Activated naive CD4-positive, alpha-beta T cell treated with anti-CD3 and anti-CD28 coated beads for 36 hours (primary cell): Measurements from ENCODE around the gene DIAPH1. TPM values are rescaled to one million over a fixed set of nuclear protein-coding genes. Genes with fewer than 3 reads are reported as not detected.

Experiments used
- CTCF ChIA-PET: fragments of 350-600 bp; sonication (Branson Sonifier 250); formaldehyde crosslinking; loops from one replicate; lab custom pipeline; 2021; ENCODE audit warnings: antibody characterized with exemption; lab: Charles Lee
- DNase-seq: peaks from one replicate; pipeline ENCODE4 v3.0.0-alpha.2; 2020
- H3K27ac Mint-ChIP-seq: one replicate; pipeline ENCODE4 v1.8.0; 2021; ENCODE audit warnings: mild to moderate bottlenecking, mixed read lengths
- H3K27me3 Mint-ChIP-seq: one replicate; pipeline ENCODE4 v1.8.0; 2021; ENCODE audit warnings: low read depth, mixed read lengths
- H3K36me3 Mint-ChIP-seq: one replicate; pipeline ENCODE4 v1.8.0; 2021; ENCODE audit warnings: low read depth, mixed read lengths
- H3K4me1 Mint-ChIP-seq: one replicate; pipeline ENCODE4 v1.8.0; 2021; ENCODE audit warnings: low read depth, mixed read lengths
- H3K4me3 Mint-ChIP-seq: one replicate; pipeline ENCODE4 v1.8.0; 2021; ENCODE audit warnings: mild to moderate bottlenecking, moderate library complexity, mixed read lengths
- H3K9me3 Mint-ChIP-seq: one replicate; pipeline ENCODE4 v1.8.0; 2021; ENCODE audit warnings: mixed read lengths
- intact Hi-C: fragments of 100-400 bp; cut with micrococcal nuclease; formaldehyde crosslinking; loops from one replicate; pipeline ENCODE4 v1.15.1; 2023
- total RNA-seq, 2 experiments: library from RNA; stranded (reverse); gene quantifications; one replicate each; pipeline ENCODE4 v1.2.3, GENCODE V29; 2021

The DIAPH1 gene
- total RNA-seq, 2 experiments from 2014 or later = 165 to 169 TPM

DNA sequence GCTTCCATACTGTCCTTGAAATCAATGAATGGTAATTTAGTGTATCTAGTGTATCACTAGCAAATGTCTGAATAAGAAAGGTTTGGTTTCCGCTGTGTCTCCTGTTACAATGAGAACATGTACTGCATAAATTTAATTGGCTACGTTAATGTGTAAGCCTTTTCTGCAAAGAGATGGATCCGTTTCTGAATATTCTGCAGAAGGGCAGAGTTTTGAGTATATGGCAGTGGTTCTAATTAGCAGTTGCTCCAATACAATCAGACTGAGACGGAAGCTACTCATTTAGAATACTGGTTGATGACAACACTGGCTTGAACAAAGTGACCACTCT lies 134.5 kb downstream of the DIAPH1 start:
- Mint-ChIP-seq H3K27me3 (peaks cover 81% of the 10 kb centered on the region), H3K4me1 (peaks cover 9% of the 10 kb centered on the region), H3K9me3 (no peaks in the 10 kb centered on the region), H3K36me3 (no peaks in the 10 kb centered on the region), H3K4me3 (no peak overlapping the region), H3K27ac (no peak overlapping the region)
- intact Hi-C loops = no loop called here
- CTCF ChIA-PET = interaction anchor here (1.2 to 2.0 kb wide), 4 partner anchors 13 to 80 kb away, joined by 3 to 9 read pairs (median 6); no protein-coding TSS in a partner anchor
- DNase-seq = no peak

DNA sequence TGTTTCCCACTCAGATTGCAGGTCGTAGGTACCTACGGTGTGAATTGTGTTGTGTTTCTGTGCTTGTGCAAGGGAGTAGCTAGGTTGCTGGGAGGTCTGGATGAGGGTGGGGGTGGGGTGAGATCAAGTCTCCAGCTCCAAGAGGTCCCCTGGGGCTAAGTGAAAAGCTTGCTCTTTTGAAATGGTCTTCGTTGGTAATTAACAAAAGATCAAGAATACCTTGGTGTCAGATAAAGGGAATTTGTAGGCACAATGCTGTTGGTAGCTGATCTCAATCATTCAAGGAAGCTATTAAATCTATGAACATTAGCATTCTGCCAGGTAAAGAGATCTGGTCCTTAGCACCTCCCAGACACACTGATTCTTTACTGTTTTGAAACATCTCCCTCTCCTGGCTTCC lies 134.9 kb downstream of the DIAPH1 start:
- H3K4me3 Mint-ChIP-seq = no peak overlapping the region
- H3K4me1 Mint-ChIP-seq = peaks cover 9% of the 10 kb centered on the region
- peaks cover 81% of the 10 kb centered on the region for H3K27me3 Mint-ChIP-seq
- no peaks in the 10 kb centered on the region for H3K36me3 Mint-ChIP-seq
- DNase-seq = no peak
- CTCF ChIA-PET = interaction anchor here (0.7 to 2.0 kb wide), 5 partner anchors 12 to 190 kb away, joined by 3 to 10 read pairs (median 6); no protein-coding TSS in a partner anchor
- no peaks in the 10 kb centered on the region for H3K9me3 Mint-ChIP-seq
- no peak overlapping the region for H3K27ac Mint-ChIP-seq
- intact Hi-C loops = no loop called here

DNA sequence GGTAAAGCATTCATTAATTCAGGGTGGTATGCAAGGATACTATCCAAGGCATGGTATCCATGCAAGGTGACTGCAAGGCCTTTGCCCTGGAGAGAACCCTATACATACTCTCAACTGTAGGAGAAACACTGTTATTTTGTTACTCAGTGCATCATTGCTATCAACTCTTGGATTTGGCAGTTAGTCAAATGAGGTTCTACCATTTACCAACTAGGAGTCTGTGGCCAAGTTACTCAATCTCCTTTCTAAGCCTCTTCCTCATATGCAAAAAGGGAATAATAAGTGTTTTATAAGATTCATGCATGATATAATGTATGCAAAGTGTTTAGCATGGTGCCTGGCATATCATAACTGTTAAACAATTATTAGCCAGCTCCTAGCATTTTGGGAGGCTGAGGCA lies 139.0 kb downstream of the DIAPH1 start:
- H3K4me1 Mint-ChIP-seq = peaks cover 23% of the 10 kb centered on the region
- CTCF ChIA-PET = interaction anchor here (1.1 kb wide), 1 partner anchor 66 kb away, joined by 3 read pairs; no protein-coding TSS in a partner anchor
- intact Hi-C loops = loop anchor here (5.0 kb wide), 1 partner anchor 57 kb away; the partner anchor contains the start of gene PCDHGA11
- H3K27ac Mint-ChIP-seq = no peak overlapping the region
- no peak overlapping the region for H3K4me3 Mint-ChIP-seq
- H3K36me3 Mint-ChIP-seq = no peaks in the 10 kb centered on the region
- DNase-seq = no peak
- peaks cover 79% of the 10 kb centered on the region for H3K27me3 Mint-ChIP-seq
- H3K9me3 Mint-ChIP-seq = no peaks in the 10 kb centered on the region

DNA sequence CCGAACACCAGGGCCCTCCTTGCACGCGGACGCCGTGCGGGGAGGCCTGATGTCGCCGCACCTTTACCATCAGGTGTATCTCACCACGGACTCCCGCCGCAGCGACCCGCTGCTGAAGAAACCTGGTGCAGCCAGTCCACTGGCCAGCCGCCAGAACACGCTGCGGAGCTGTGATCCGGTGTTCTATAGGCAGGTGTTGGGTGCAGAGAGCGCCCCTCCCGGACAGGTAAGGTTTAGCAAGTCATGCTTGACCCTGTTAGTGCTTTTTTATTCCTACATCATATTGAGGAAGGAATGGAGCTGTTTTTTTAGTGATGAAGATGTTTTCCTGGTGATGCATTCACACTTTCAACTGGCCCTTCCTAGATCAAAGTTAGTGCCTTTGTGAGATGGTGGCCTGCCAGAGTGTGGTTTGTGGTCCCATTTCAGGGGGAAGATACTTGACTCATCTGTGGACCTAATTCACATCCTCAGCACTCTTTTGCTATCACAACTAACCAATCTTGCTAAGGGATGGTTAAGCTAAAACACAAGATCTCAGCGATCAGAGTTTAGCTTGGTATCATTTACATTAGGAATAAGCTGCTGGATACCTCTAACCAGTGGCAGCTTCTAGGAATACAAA lies 140.4 kb downstream of the DIAPH1 start:
- Mint-ChIP-seq H3K27ac (no peak overlapping the region), H3K4me3 (no peak overlapping the region), H3K27me3 (peaks cover 66% of the 10 kb centered on the region), H3K36me3 (no peaks in the 10 kb centered on the region), H3K4me1 (peaks cover 20% of the 10 kb centered on the region), H3K9me3 (no peaks in the 10 kb centered on the region)
- CTCF ChIA-PET = interaction anchor here (0.6 to 2.0 kb wide), 6 partner anchors 10 to 91 kb away, joined by 3 to 6 read pairs (median 3); partner anchors contain the start of genes PCDHGA10 and PCDHGB4
- no peak for DNase-seq
- intact Hi-C loops = loop anchor here (5.0 kb wide), 1 partner anchor 56 kb away; the partner anchor contains the start of gene PCDHGA11

DNA sequence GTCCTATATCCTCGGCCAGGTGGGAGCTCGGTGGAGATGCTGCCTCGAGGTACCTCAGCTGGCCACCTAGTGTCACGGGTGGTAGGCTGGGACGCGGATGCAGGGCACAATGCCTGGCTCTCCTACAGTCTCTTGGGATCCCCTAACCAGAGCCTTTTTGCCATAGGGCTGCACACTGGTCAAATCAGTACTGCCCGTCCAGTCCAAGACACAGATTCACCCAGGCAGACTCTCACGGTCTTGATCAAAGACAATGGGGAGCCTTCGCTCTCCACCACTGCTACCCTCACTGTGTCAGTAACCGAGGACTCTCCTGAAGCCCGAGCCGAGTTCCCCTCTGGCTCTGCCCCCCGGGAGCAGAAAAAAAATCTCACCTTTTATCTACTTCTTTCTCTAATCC lies 141.0 kb downstream of the DIAPH1 start:
- no peaks in the 10 kb centered on the region for H3K9me3 Mint-ChIP-seq
- DNase-seq = no peak
- H3K27ac Mint-ChIP-seq = no peak overlapping the region
- peaks cover 20% of the 10 kb centered on the region for H3K4me1 Mint-ChIP-seq
- peak overlapping the region; percentile 86 for H3K4me3 Mint-ChIP-seq
- H3K36me3 Mint-ChIP-seq = no peaks in the 10 kb centered on the region
- CTCF ChIA-PET = interaction anchor here (0.6 to 2.0 kb wide), 4 partner anchors 44 to 91 kb away, joined by 3 to 6 read pairs (median 3); partner anchors contain the start of genes PCDHGA10 and PCDHGB4
- intact Hi-C loops = loop anchor here (2.0 to 5.0 kb wide), 2 partner anchors 56 to 87 kb away; partner anchors contain the start of gene PCDHGA11
- peaks cover 59% of the 10 kb centered on the region for H3K27me3 Mint-ChIP-seq

DNA sequence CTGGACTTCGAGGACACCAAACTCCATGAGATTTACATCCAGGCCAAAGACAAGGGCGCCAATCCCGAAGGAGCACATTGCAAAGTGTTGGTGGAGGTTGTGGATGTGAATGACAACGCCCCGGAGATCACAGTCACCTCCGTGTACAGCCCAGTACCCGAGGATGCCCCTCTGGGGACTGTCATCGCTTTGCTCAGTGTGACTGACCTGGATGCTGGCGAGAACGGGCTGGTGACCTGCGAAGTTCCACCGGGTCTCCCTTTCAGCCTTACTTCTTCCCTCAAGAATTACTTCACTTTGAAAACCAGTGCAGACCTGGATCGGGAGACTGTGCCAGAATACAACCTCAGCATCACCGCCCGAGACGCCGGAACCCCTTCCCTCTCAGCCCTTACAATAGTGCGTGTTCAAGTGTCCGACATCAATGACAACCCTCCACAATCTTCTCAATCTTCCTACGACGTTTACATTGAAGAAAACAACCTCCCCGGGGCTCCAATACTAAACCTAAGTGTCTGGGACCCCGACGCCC lies 141.7 kb downstream of the DIAPH1 start:
- CTCF ChIA-PET = interaction anchor here (1.8 to 2.3 kb wide), 3 partner anchors 36 to 81 kb away, joined by 6 to 8 read pairs (median 8); partner anchors contain the start of gene PCDHGA10
- H3K4me1 Mint-ChIP-seq = peaks cover 20% of the 10 kb centered on the region
- no peak overlapping the region for H3K27ac Mint-ChIP-seq

DNA sequence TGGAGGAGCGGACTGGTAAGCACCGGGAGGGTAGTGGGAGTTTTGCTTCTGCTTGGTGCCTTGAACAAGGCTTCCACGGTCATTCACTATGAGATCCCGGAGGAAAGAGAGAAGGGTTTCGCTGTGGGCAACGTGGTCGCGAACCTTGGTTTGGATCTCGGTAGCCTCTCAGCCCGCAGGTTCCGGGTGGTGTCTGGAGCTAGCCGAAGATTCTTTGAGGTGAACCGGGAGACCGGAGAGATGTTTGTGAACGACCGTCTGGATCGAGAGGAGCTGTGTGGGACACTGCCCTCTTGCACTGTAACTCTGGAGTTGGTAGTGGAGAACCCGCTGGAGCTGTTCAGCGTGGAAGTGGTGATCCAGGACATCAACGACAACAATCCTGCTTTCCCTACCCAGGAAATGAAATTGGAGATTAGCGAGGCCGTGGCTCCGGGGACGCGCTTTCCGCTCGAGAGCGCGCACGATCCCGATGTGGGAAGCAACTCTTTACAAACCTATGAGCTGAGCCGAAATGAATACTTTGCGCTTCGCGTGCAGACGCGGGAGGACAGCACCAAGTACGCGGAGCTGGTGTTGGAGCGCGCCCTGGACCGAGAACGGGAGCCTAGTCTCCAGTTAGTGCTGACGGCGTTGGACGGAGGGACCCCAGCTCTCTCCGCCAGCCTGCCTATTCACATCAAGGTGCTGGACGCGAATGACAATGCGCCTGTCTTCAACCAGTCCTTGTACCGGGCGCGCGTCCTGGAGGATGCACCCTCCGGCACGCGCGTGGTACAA lies 142.5 kb downstream of the DIAPH1 start:
- peaks cover 55% of the 10 kb centered on the region for H3K27me3 Mint-ChIP-seq
- intact Hi-C loops = loop anchor here (2.0 to 5.0 kb wide), 2 partner anchors 54 to 88 kb away; partner anchors contain the start of gene PCDHGA11

More for the DNA sequence above, 141.7 kb downstream of the DIAPH1 start:
- no peaks in the 10 kb centered on the region for H3K9me3 Mint-ChIP-seq
- intact Hi-C loops = loop anchor here (2.0 to 5.0 kb wide), 2 partner anchors 55 to 88 kb away; partner anchors contain the start of gene PCDHGA11
- H3K36me3 Mint-ChIP-seq = no peaks in the 10 kb centered on the region
- peak overlapping the region; percentile 86 for H3K4me3 Mint-ChIP-seq
- peaks cover 55% of the 10 kb centered on the region for H3K27me3 Mint-ChIP-seq
- no peak for DNase-seq

DNA sequence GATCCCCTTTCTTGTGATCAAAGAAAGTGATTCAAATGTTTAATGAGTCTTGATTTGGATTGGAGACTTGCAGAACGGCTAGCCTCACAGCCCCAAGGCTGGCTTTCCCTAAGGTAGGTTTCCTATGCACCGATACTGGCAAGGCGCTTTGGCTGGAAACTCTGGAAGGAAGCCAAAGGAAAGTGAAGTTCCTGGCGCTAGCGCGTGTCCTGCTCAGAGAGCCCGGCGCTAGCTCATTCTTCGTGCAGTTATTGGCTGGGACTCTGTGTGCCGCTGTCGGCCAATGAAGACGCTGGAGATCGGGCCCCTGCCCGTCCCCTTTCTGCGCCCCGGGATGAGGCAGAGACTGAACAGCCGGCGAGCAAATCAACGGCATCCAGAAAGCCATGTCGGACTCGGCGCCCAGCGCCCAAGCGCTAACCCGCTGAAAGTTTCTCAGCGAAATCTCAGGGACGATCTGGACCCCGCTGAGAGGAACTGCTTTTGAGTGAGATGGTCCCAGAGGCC lies 143.1 kb downstream of the DIAPH1 start, which contains the start of gene PCDHGC3:
Gene PCDHGC3, plus strand, starts transcription at position 342 of the 507 bp plus-strand sequence. Its CDS starts 151 bp downstream, at position 493.
- Mint-ChIP-seq H3K36me3 (no peaks in the 10 kb centered on the region), H3K9me3 (no peaks in the 10 kb centered on the region), H3K27ac (no peak within 1 kb of the TSS), H3K27me3 (peaks cover 50% of the 10 kb centered on the region), H3K4me3 (peak within 1 kb of the TSS; percentile 86), H3K4me1 (peaks cover 20% of the 10 kb centered on the region)
- intact Hi-C loops = loop anchor here (1.0 to 5.0 kb wide), 5 partner anchors 38 to 89 kb away; partner anchors contain the start of gene PCDHGA11
- peak; percentile 72 for DNase-seq
- CTCF ChIA-PET = interaction anchor here (0.6 to 2.8 kb wide), 17 partner anchors 9 to 88 kb away, joined by 3 to 9 read pairs (median 3); partner anchors contain the start of genes PCDHGA10, PCDHGA11, PCDHGA12 and PCDHGB6

More for the DNA sequence above, 142.5 kb downstream of the DIAPH1 start:
- no peaks in the 10 kb centered on the region for H3K9me3 Mint-ChIP-seq
- DNase-seq = peak; percentile 31
- CTCF ChIA-PET = interaction anchor here (1.1 to 2.8 kb wide), 10 partner anchors 12 to 82 kb away, joined by 3 to 9 read pairs (median 6); partner anchors contain the start of genes PCDHGA10, PCDHGA12, PCDHGB6 and PCDHGC5
- no peak overlapping the region for H3K27ac Mint-ChIP-seq
- H3K4me3 Mint-ChIP-seq = peak overlapping the region; percentile 86
- no peaks in the 10 kb centered on the region for H3K36me3 Mint-ChIP-seq
- H3K4me1 Mint-ChIP-seq = peaks cover 20% of the 10 kb centered on the region

DNA sequence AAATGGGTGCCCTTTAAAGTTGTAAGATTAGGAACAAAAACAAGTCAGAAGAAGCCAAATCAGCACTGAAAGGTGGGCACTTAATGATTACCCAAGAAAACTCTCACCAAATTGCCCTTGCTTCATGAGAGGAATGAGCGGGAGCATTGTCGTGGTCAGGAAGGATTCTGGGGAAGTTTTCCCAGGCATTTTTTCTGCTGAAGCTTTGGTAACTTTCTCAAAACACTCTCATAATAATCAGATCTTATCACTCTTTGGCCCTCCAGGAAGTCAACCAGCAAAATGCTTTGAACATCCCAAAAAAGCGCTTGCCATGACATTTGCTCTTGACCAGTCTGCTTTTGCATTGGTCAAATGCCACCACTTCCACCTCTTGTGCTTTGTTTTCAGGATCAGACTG lies 153.4 kb downstream of the DIAPH1 start:
- peaks cover 2% of the 10 kb centered on the region for H3K9me3 Mint-ChIP-seq
- no peaks in the 10 kb centered on the region for H3K36me3 Mint-ChIP-seq
- no peaks in the 10 kb centered on the region for H3K4me1 Mint-ChIP-seq
- H3K27me3 Mint-ChIP-seq = peaks cover 21% of the 10 kb centered on the region
- no peak overlapping the region for H3K27ac Mint-ChIP-seq
- no peak overlapping the region for H3K4me3 Mint-ChIP-seq
- intact Hi-C loops = no loop called here
- DNase-seq = no peak
- CTCF ChIA-PET = interaction anchor here (0.7 to 1.0 kb wide), 2 partner anchors 95 to 288 kb away, joined by 4 read pairs; partner anchors contain the start of gene PCDHGB3
